ENCODE data around the gene GPC5. TPM values are rescaled to one million over a fixed set of nuclear protein-coding genes. Genes with fewer than 3 reads are reported as not detected.

Gene GPC5
- total and polyA plus RNA-seq, 2 of the 8 experiments (the other 6 are each of a cell fraction or from before 2014, with no cell fraction given), result 0.20 to 0.39 TPM

DNA sequence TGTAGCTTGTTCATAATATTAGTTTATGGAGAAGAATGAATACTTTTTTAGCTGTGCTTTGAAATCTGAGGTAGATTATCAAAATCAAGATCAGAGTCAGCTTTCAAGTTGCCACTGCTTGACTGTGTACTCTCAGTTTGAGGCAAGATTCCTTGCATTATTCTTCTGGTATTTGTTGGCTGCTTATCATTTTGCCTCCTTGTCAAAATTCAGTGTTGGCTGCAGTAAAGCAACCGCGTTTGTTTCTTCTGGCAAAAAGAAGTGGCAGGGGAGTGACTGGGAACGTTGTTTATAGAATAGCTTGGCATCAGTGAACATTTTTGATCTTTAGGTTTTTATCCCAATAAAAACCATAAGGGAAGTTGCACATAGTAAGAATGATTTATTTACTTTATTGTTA is 1408.9 kb downstream of the GPC5 start:
- no peak overlapping the region for H3K4me2 ChIP-seq (ENCODE audit: insufficient read depth in 1 of 2, low read depth in 2 of 2, low read length in 2 of 2)
- POLR2A ChIA-PET (ENCODE audit: partially characterized antibody), result no interaction called here
- WGBS, 2 experiments (ENCODE audit: extremely low coverage in 1 of 2, insufficient coverage in 1 of 2, insufficient read length in 1 of 2, insufficient replicate concordance in 2 of 2, low coverage in 1 of 2, low lambda C conversion rate in 2 of 2, missing lambda C conversion rate in 1 of 2), result 96% methylated on average over 3 of the region's 3 CpGs; no CpG with 5 or more reads in 1 of the 2 experiments
- TF ChIP-seq GABPA (IDR thresholded peaks at IDR 0.05; ENCODE audit: borderline replicate concordance, insufficient read depth, low read length) (no peak), JUN (IDR thresholded peaks at IDR 0.05; ENCODE audit: low read depth, low read length) (no peak), KDM4A (IDR thresholded peaks at IDR 0.05; ENCODE audit: low read depth, low read length, severe bottlenecking) (no peak), CTBP2 (IDR thresholded peaks at IDR 0.05; ENCODE audit: borderline replicate concordance, insufficient read depth, insufficient read length, low read length) (no peak), ATF3 (IDR thresholded peaks at IDR 0.05; ENCODE audit: insufficient read depth, low read depth, low read length) (no peak), FOSL1 (IDR thresholded peaks at IDR 0.05; ENCODE audit: insufficient read depth, low read depth, low read length) (no peak), CREB1 (IDR thresholded peaks at IDR 0.05) (no peak), CBX5 (IDR thresholded peaks at IDR 0.05; ENCODE audit: low read depth, low read length) (no peak)

More for the DNA sequence above, 1408.9 kb downstream of the GPC5 start:
- H3K23ac ChIP-seq (ENCODE audit: insufficient read length), result no peak overlapping the region
- no peak overlapping the region for H3K27ac ChIP-seq (ENCODE audit: low read depth, low read length)
- CTCF ChIA-PET (ENCODE audit: partially characterized antibody), result no interaction called here
- no peak overlapping the region for H2BK12ac ChIP-seq (ENCODE audit: low read depth, low read length)
- H2BK5ac ChIP-seq (ENCODE audit: low read depth, low read length), result no peak overlapping the region
- no peak overlapping the region for H3K4ac ChIP-seq (replicated peaks; ENCODE audit: insufficient read length, low read depth, low read length)
- no peak overlapping the region for H2AFZ ChIP-seq (ENCODE audit: low read length)
- no peaks in the 10 kb centered on the region for H3K79me2 ChIP-seq (ENCODE audit: control insufficient read depth in 1 of 2, insufficient read depth in 2 of 2, low read length in 2 of 2)
- H4K91ac ChIP-seq (replicated peaks; ENCODE audit: insufficient read length, low read length), result no peak overlapping the region
- no peak overlapping the region for H3K56ac ChIP-seq (replicated peaks; ENCODE audit: insufficient read length, low read depth, low read length)
- H2BK15ac ChIP-seq (ENCODE audit: low read length), result no peak overlapping the region
- H3K4me3 ChIP-seq (ENCODE audit: extremely low read depth in 1 of 4, insufficient read depth in 2 of 4, low read depth in 3 of 4, low read length in 4 of 4), result no peak overlapping the region
- H3K18ac ChIP-seq (ENCODE audit: extremely low read depth, low read length), result no peak overlapping the region
- no peak overlapping the region for H4K5ac ChIP-seq (ENCODE audit: insufficient read length, low read depth, low read length)
- FAIRE-seq (no peak), DNase-seq (ENCODE audit: low read depth in 1 of 2, low spot score in 2 of 2) (no peak)
- H3K23me2 ChIP-seq (ENCODE audit: low read depth, low read length), result no peaks in the 10 kb centered on the region
- no peak overlapping the region for H3K9ac ChIP-seq (replicated peaks in 1 of 4; ENCODE audit: extremely low read depth in 1 of 4, low read depth in 3 of 4, low read length in 3 of 4)
- H2AK5ac ChIP-seq (ENCODE audit: low read depth, low read length), result no peak overlapping the region
- H3K14ac ChIP-seq (ENCODE audit: insufficient read length), result no peak overlapping the region
- no peaks in the 10 kb centered on the region for H3K79me1 ChIP-seq (ENCODE audit: low read depth, low read length)
- H4K20me1 ChIP-seq (replicated peaks in 1 of 2; ENCODE audit: control insufficient read depth in 1 of 2, insufficient read depth in 2 of 2, low read length in 2 of 2), result no peaks in the 10 kb centered on the region
- H2BK20ac ChIP-seq (ENCODE audit: low read length), result no peak overlapping the region
- H2BK120ac ChIP-seq (replicated peaks; ENCODE audit: low read depth, low read length), result no peak overlapping the region
- H3K27me3 ChIP-seq (replicated peaks in 1 of 4; ENCODE audit: control insufficient read depth in 3 of 4, extremely low read depth in 1 of 4, insufficient read depth in 3 of 4, low read length in 3 of 4), result no peaks in the 10 kb centered on the region
- H3K36me3 ChIP-seq (ENCODE audit: control insufficient read depth in 2 of 4, insufficient read depth in 4 of 4, low read length in 3 of 4), result no peaks in the 10 kb centered on the region
- no peak overlapping the region for H4K8ac ChIP-seq (ENCODE audit: extremely low read depth, insufficient read depth, low read length)
- H3K4me1 ChIP-seq (replicated peaks in 1 of 4; ENCODE audit: control insufficient read depth in 3 of 4, insufficient read depth in 4 of 4, low read length in 3 of 4), result no peaks in the 10 kb centered on the region
- H3K9me3 ChIP-seq (ENCODE audit: insufficient read depth in 2 of 2, low read depth in 1 of 2, low read length in 1 of 2), result no peaks in the 10 kb centered on the region

Data from H1 (cell line).